Keratinocyte (primary cell): Measurements from ENCODE around the gene SLC19A3. TPM values are rescaled to one million over a fixed set of nuclear protein-coding genes. Genes with fewer than 3 reads are reported as not detected.

Experiments
- DNase-seq: peaks from one replicate; pipeline ENCODE4 v3.0.0-alpha.2; 2011; ENCODE audit warnings: low read depth, missing footprints, low spot score
- FAIRE-seq: peaks from 2 replicates; lab custom pipeline; 2011; peaks lifted over from hg19 to GRCh38; lab: Jason Lieb, UNC
- H2AFZ ChIP-seq: 2 replicates; pipeline ENCODE4 v1.6.0; 2012; ENCODE audit warnings: low read length, control low read depth, inconsistent platforms; ENCODE audit not compliant: control insufficient read depth
- H3K27ac ChIP-seq: 2 replicates; pipeline ENCODE4 v1.5.1; 2011; ENCODE audit warnings: low read length; ENCODE audit not compliant: control insufficient read depth, insufficient read depth
- H3K27me3 ChIP-seq: 3 replicates; pipeline ENCODE4 v1.6.0; 2011; ENCODE audit warnings: low read length; ENCODE audit not compliant: control insufficient read depth, insufficient read depth; ENCODE audit errors: extremely low read depth
- H3K36me3 ChIP-seq, 2 experiments: 2 replicates in 1 of 2; 3 replicates in 1 of 2; pipeline ENCODE4 v1.5.1; 2011; ENCODE audit warnings: low read length in 2 of 2, mild to moderate bottlenecking in 1 of 2; ENCODE audit not compliant: control insufficient read depth in 2 of 2, insufficient read depth in 2 of 2; ENCODE audit errors: extremely low read depth in 1 of 2
- H3K4me1 ChIP-seq: 3 replicates; pipeline ENCODE4 v1.5.1; 2011; ENCODE audit warnings: low read length; ENCODE audit not compliant: control insufficient read depth, insufficient read depth; ENCODE audit errors: extremely low read depth
- H3K4me2 ChIP-seq: 3 replicates; pipeline ENCODE4 v1.6.0; 2011; ENCODE audit warnings: low read depth, low read length; ENCODE audit not compliant: control insufficient read depth, insufficient read depth; ENCODE audit errors: extremely low read depth
- H3K4me3 ChIP-seq, 3 experiments: fragments of 200-600 bp in 1 of 3; sonication (generic) in 1 of 3; 2 replicates in 2 of 3; 3 replicates in 1 of 3; pipeline ENCODE4 v1.5.1; 2011 to 2016; ENCODE audit warnings: low read length in 3 of 3, mild to moderate bottlenecking in 3 of 3, control low read depth in 2 of 3, inconsistent platforms in 1 of 3, low read depth in 1 of 3, mixed read lengths in 1 of 3, mixed run types in 1 of 3, moderate library complexity in 1 of 3; ENCODE audit not compliant: control insufficient read depth in 2 of 3, insufficient read depth in 2 of 3; ENCODE audit errors: extremely low read depth in 1 of 3
- H3K79me2 ChIP-seq: 2 replicates; pipeline ENCODE4 v1.6.0; 2012; ENCODE audit warnings: low read length; ENCODE audit not compliant: control insufficient read depth, insufficient read depth
- H3K9ac ChIP-seq: 3 replicates; pipeline ENCODE4 v1.6.0; 2011; ENCODE audit warnings: low read length; ENCODE audit not compliant: control insufficient read depth, insufficient read depth; ENCODE audit errors: extremely low read depth
- H3K9me1 ChIP-seq: 3 replicates; pipeline ENCODE4 v1.6.0; 2011; ENCODE audit warnings: low read length; ENCODE audit not compliant: control insufficient read depth, insufficient read depth; ENCODE audit errors: extremely low read depth
- H3K9me3 ChIP-seq: 2 replicates; pipeline ENCODE4 v1.5.1; 2012; ENCODE audit warnings: low read depth, low read length; ENCODE audit not compliant: control insufficient read depth
- H4K20me1 ChIP-seq: 3 replicates; pipeline ENCODE4 v1.6.0; 2011; ENCODE audit warnings: low read length; ENCODE audit not compliant: control insufficient read depth, insufficient read depth; ENCODE audit errors: extremely low read depth
- CTCF ChIP-seq, 3 experiments: IDR thresholded peaks in 1 of 3; conservative IDR thresholded peaks in 1 of 3; optimal IDR thresholded peaks in 1 of 3; 2 replicates in 2 of 3; 3 replicates in 1 of 3; pipeline versions ENCODE3 to v1.5.1; 2011; ENCODE audit warnings: low read length in 3 of 3, mild to moderate bottlenecking in 3 of 3, moderate library complexity in 2 of 3, control low read depth in 1 of 3, inconsistent platforms in 1 of 3; ENCODE audit not compliant: insufficient read depth in 2 of 3; ENCODE audit errors: extremely low read depth in 1 of 3
- EZH2 ChIP-seq: IDR thresholded peaks from one replicate; pipeline ENCODE4 v1.6.1; 2012; ENCODE audit warnings: inconsistent platforms, mild to moderate bottlenecking, low read length, moderate library complexity
- dilution Hi-C: fragments of 300-500 bp; cut with MboI; formaldehyde crosslinking; loops from one replicate; pipeline ENCODE4 v1.7.0; 2020; ENCODE audit warnings: low sequenced_read_pairs; ENCODE audit not compliant: extremely low pct_ligation_motif_present
- polyA plus RNA-seq, 5 experiments: library from polyadenylated mRNA; depleted of rRNA in 3 of 5; stranded (reverse) in 3 of 5; stranded (forward) in 1 of 5; unstranded in 1 of 5; fragments of >200 nt; gene quantifications; 1 replicate in 1 of 5; 2 replicates in 3 of 5; 3 replicates in 1 of 5; pipeline versions ENCODE4 v1.2.1 to v1.2.3, GENCODE V29; 2011 to 2012; ENCODE audit warnings: missing spikeins in 2 of 5, low read depth in 1 of 5, low replicate concordance in 1 of 5
- small RNA-seq, 3 experiments: library from RNA; depleted of rRNA; stranded (forward); fragments of <200 nt; gene quantifications; one replicate each; pipeline ENCODE3, GENCODE V24; 2012; ENCODE audit warnings: low read depth in 3 of 3, low replicate concordance in 1 of 3; ENCODE audit not compliant: insufficient read length in 3 of 3

SLC19A3 gene
- polyA plus RNA-seq, 1 donor (not counting 4 experiments of a cell fraction or from before 2014, with no cell fraction given), result 0.58 TPM

GRCh38 chr2:227634201-227634600, 83.6 kb downstream of the SLC19A3 start:
- Histone ChIP-seq H4K20me1 (no peaks in the 10 kb centered on the region), H3K27ac (no peak overlapping the region), H3K4me1 (no peaks in the 10 kb centered on the region), H3K79me2 (no peaks in the 10 kb centered on the region), H3K9ac (no peak overlapping the region), H3K9me3 (no peaks in the 10 kb centered on the region), H3K9me1 (no peaks in the 10 kb centered on the region), H3K4me2 (no peak overlapping the region), H3K36me3 (no peaks in the 10 kb centered on the region), H3K4me3 (no peak overlapping the region), H3K27me3 (no peaks in the 10 kb centered on the region), H2AFZ (no peak overlapping the region)
- DNase-seq, result no peak
- FAIRE-seq, result no peak
- TF ChIP-seq EZH2 (no peak), CTCF (optimal IDR thresholded peaks at IDR 0.05 in 1 of 3, IDR thresholded peaks at IDR 0.05 in 1 of 3, conservative IDR thresholded peaks at IDR 0.05 in 1 of 3; ENCODE audit: extremely low read depth in 1 of 3, insufficient read depth in 2 of 3, low read length in 3 of 3) (no peak)
- dilution Hi-C loops, result no loop called here

Small RNA genes lying within 50 kb of the gene (small RNA-seq; reads per million reads assigned to genes)
- 0 to 0.33 (median 0) reads per million in 3 experiments for gene RNA5SP121

Other genes with a start within 250 kb of the SLC19A3 start
- 111 to 125 TPM (median 111 TPM) in 3 replicates for gene AGFG1, start 245.9 kb downstream of the SLC19A3 start, polyA plus RNA-seq
- not detected in 3 replicates for gene SCYGR2, start 119.1 kb downstream of the SLC19A3 start, polyA plus RNA-seq
- not detected in 3 replicates for gene SCYGR3, start 103.2 kb downstream of the SLC19A3 start, polyA plus RNA-seq
- not detected in 3 replicates for gene SCYGR4, start 100.5 kb downstream of the SLC19A3 start, polyA plus RNA-seq
- not detected in 3 replicates for gene SCYGR5, start 51.2 kb downstream of the SLC19A3 start, polyA plus RNA-seq
- gene SCYGR6, start 6.7 kb upstream of the SLC19A3 start, polyA plus RNA-seq, result not detected in 3 replicates
- not detected in 3 replicates for gene SCYGR7, start 10.3 kb upstream of the SLC19A3 start, polyA plus RNA-seq
- not detected in 3 replicates for gene SCYGR8, start 27.9 kb upstream of the SLC19A3 start, polyA plus RNA-seq
- gene CCL20, start 95.8 kb upstream of the SLC19A3 start, polyA plus RNA-seq, result 0.70 to 13.5 TPM (median 5.2 TPM) in 3 replicates
- 0.18 to 0.24 TPM (median 0.18 TPM) in 3 replicates for gene DAW1, start 153.6 kb upstream of the SLC19A3 start, polyA plus RNA-seq